BE2C (cell line): ENCODE measurements around the gene IGSF9B.

Experiments used
- DNase-seq: peaks from one replicate; pipeline ENCODE4 v3.0.0-alpha.2; 2020
- H3K27me3 ChIP-seq: fragments of 250-450 bp; sonication (Bioruptor Pico); 2 replicates; pipeline ENCODE4 v1.5.1; 2020; ENCODE audit warnings: mild to moderate bottlenecking
- H3K36me3 ChIP-seq: fragments of 250-450 bp; sonication (Bioruptor Pico); 2 replicates; pipeline ENCODE4 v1.5.1; 2020; ENCODE audit warnings: mild to moderate bottlenecking
- H3K4me1 ChIP-seq: fragments of 250-450 bp; sonication (Bioruptor Pico); 2 replicates; pipeline ENCODE4 v1.5.1; 2020
- H3K4me3 ChIP-seq: 2 replicates; pipeline ENCODE4 v1.5.1; 2011; ENCODE audit warnings: low read depth, low read length
- H3K9me3 ChIP-seq: fragments of 250-450 bp; sonication (Bioruptor Pico); 2 replicates; pipeline ENCODE4 v1.5.1; 2020
- CTCF ChIP-seq: IDR thresholded peaks from 2 replicates; pipeline ENCODE4 v1.5.1; 2012; ENCODE audit warnings: mild to moderate bottlenecking, low read depth, low read length

Gene IGSF9B

GRCh38 chr11:133993107-133993506, 36.3 kb upstream of the IGSF9B start:
- no peaks in the 10 kb centered on the region for H3K36me3 ChIP-seq
- TF ChIP-seq CTCF = no peak
- H3K4me3 ChIP-seq = no peak overlapping the region
- H3K9me3 ChIP-seq = no peaks in the 10 kb centered on the region
- no peaks in the 10 kb centered on the region for H3K27me3 ChIP-seq
- no peak for DNase-seq
- H3K4me1 ChIP-seq = no peaks in the 10 kb centered on the region

- H3K27me3 ChIP-seq = no peaks in the 10 kb centered on the region
- no peaks in the 10 kb centered on the region for H3K9me3 ChIP-seq
- H3K4me1 ChIP-seq = no peaks in the 10 kb centered on the region
- no peak for DNase-seq
- H3K4me3 ChIP-seq = no peak overlapping the region
- no peaks in the 10 kb centered on the region for H3K36me3 ChIP-seq
- TF ChIP-seq CTCF = no peak
Measured at GRCh38 chr11:133992121-133992520, 35.4 kb upstream of the IGSF9B start.

GRCh38 chr11:133991101-133991500, 34.3 kb upstream of the IGSF9B start:
- no peaks in the 10 kb centered on the region for H3K36me3 ChIP-seq

GRCh38 chr11:133990501-133990900, 33.7 kb upstream of the IGSF9B start:
- TF ChIP-seq CTCF = no peak
- no peaks in the 10 kb centered on the region for H3K9me3 ChIP-seq
- no peaks in the 10 kb centered on the region for H3K36me3 ChIP-seq
- no peaks in the 10 kb centered on the region for H3K27me3 ChIP-seq
- H3K4me3 ChIP-seq = no peak overlapping the region
- no peaks in the 10 kb centered on the region for H3K4me1 ChIP-seq
- DNase-seq = no peak

More at GRCh38 chr11:133991101-133991500, 34.3 kb upstream of the IGSF9B start:
- no peak for DNase-seq
- H3K27me3 ChIP-seq = no peaks in the 10 kb centered on the region
- TF ChIP-seq CTCF = no peak
- no peaks in the 10 kb centered on the region for H3K4me1 ChIP-seq
- H3K9me3 ChIP-seq = no peaks in the 10 kb centered on the region
- H3K4me3 ChIP-seq = no peak overlapping the region

- H3K36me3 ChIP-seq = no peaks in the 10 kb centered on the region
- DNase-seq = no peak
- no peaks in the 10 kb centered on the region for H3K4me1 ChIP-seq
- no peaks in the 10 kb centered on the region for H3K27me3 ChIP-seq
- H3K9me3 ChIP-seq = no peaks in the 10 kb centered on the region
- no peak for TF ChIP-seq CTCF
- no peak overlapping the region for H3K4me3 ChIP-seq
Measured at GRCh38 chr11:133988686-133989410, 32.1 kb upstream of the IGSF9B start.

- no peak for TF ChIP-seq CTCF
- H3K4me1 ChIP-seq = no peaks in the 10 kb centered on the region
- H3K4me3 ChIP-seq = no peak overlapping the region
- H3K9me3 ChIP-seq = no peaks in the 10 kb centered on the region
- H3K27me3 ChIP-seq = no peaks in the 10 kb centered on the region
- H3K36me3 ChIP-seq = no peaks in the 10 kb centered on the region
- no peak for DNase-seq
Measured at GRCh38 chr11:133987171-133987570, 30.4 kb upstream of the IGSF9B start.
